Transverse colon (tissue), 4 donors: Measurements from ENCODE around the gene PAX8. TPM values are rescaled to one million over a fixed set of nuclear protein-coding genes. Genes with fewer than 3 reads are reported as not detected.

Source experiments
- DNase-seq: peaks from one replicate; pipeline ENCODE4 v3.0.0-alpha.2; 2019
- H3K27ac ChIP-seq, 4 donors: fragments of 200-600 bp; sonication (generic); 2 replicates each; pipeline ENCODE4 v1.5.1; 2016 to 2018; ENCODE audit warnings: inconsistent platforms in 4 of 4
- H3K27me3 ChIP-seq: fragments of 200-600 bp; sonication (generic); 2 replicates; pipeline ENCODE4 v1.5.1; 2017; ENCODE audit warnings: inconsistent platforms
- H3K36me3 ChIP-seq, 4 donors: fragments of 200-600 bp; sonication (generic); 2 replicates each; pipeline ENCODE4 v1.5.1; 2017 to 2019; ENCODE audit warnings: inconsistent platforms in 4 of 4
- H3K4me1 ChIP-seq, 4 donors: fragments of 200-600 bp; sonication (generic); 2 replicates each; pipeline ENCODE4 v1.5.1; 2017 to 2020; ENCODE audit warnings: inconsistent platforms in 4 of 4
- H3K4me3 ChIP-seq, 4 donors: fragments of 200-600 bp; sonication (generic); 1 replicate in 1 of 4; 2 replicates in 3 of 4; pipeline versions ENCODE4 v1.5.1 to v1.6.1; 2017 to 2019; ENCODE audit warnings: inconsistent platforms in 4 of 4
- H3K9me3 ChIP-seq, 2 donors: fragments of 200-600 bp; sonication (generic); 2 replicates each; pipeline ENCODE4 v1.5.1; 2017 to 2019; ENCODE audit warnings: inconsistent platforms in 2 of 2
- EP300 ChIP-seq: sonication (generic); formaldehyde crosslinking; IDR thresholded peaks from one replicate; pipeline ENCODE4 v1.6.1; 2017; ENCODE audit warnings: antibody characterized with exemption, low read depth
- POLR2A ChIP-seq: fragments of 450-650 bp; IDR thresholded peaks from one replicate; pipeline ENCODE4 v1.6.1; 2016; ENCODE audit warnings: antibody characterized with exemption, mild to moderate bottlenecking, moderate library complexity
- POLR2AphosphoS5 ChIP-seq, 3 donors: sonication (generic); formaldehyde crosslinking; IDR thresholded peaks; one replicate each; pipeline ENCODE4 v1.6.1; 2016; ENCODE audit warnings: antibody characterized with exemption in 3 of 3
- WGBS, 2 donors: methylation state at CpG; one replicate each; pipeline ENCODE4 v1.1.5; 2018; ENCODE audit warnings: low coverage in 1 of 2; 5-methylcytosine and 5-hydroxymethylcytosine counted together
- in situ Hi-C, 4 donors: fragments of 200-750 bp; cut with MboI; loops; one replicate each; pipeline versions ENCODE4 v1.15.0 to v1.15.1; 2017; ENCODE audit warnings: low sequenced_read_pairs in 3 of 4, low pct_ligation_motif_present in 1 of 4, low pct_unique_long_range_greater_than_20kb in 1 of 4
- intact Hi-C: fragments of 100-400 bp; cut with DNase I; formaldehyde crosslinking; loops from one replicate; pipeline ENCODE4 v1.15.1; 2023; ENCODE audit warnings: low total_unique reads
- total RNA-seq, 4 donors: library from RNA; depleted of rRNA; stranded (reverse); fragments of >200 nt; gene quantifications; one replicate each; pipeline ENCODE4 v1.1.0, GENCODE V29; 2016
- TF ChIP-seq, protein P1 (sequence below), 5 experiments: fragments of 200-600 bp in 3 of 5; fragments of 450-650 bp in 2 of 5; sonication (generic) in 3 of 5; IDR thresholded peaks; 1 replicate in 2 of 5; 2 replicates in 3 of 5; pipeline ENCODE4 v1.5.1; 2016 to 2017; ENCODE audit warnings: antibody characterized with exemption in 5 of 5, inconsistent platforms in 3 of 5, mild to moderate bottlenecking in 2 of 5, moderate library complexity in 1 of 5

PAX8 gene
- total RNA-seq, 4 donors from 2014 or later = 1.6 to 13.7 (median 8.3) TPM

DNA sequence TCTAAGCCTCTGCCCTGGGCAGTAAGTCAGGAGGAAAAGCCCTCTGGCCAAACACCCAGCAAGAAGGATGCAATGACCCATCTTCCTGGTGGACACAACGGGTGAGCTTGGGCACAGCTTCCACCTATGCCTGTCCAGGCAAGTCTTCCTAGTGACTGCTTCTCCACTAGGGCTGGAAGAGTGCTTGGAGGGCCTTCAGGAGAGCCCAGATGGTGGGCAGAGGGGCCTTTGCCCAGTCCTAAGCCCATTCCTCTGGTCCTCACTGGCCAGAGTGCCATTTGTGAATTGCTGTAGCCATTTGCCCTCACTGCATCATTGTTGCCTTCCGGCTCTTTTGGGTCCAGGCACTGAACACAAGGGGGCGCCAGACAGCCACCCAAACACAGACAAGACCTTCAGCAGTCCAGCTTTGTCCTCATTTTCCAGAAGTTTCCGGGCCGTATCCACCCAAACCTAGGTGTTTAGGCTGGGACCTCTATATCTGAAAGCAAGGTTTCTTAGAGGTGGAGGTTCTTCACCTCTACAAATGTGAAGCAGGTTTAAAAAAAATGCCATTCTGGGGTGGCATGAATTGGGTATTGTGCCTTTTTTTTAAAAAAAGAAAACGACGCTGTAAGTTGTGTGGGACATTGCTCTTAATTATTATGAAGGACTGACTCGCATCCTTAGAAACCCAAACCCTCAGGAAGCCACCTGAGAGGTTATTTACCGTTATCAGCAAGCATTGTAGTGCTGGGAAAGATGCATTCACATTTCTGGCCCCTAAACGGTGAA lies 29.5 kb downstream of the PAX8 start:
- 39 to 60% methylated on average over 3 to 10 of the region's 10 CpGs for WGBS, 2 donors
- TF ChIP-seq, protein P1, sequence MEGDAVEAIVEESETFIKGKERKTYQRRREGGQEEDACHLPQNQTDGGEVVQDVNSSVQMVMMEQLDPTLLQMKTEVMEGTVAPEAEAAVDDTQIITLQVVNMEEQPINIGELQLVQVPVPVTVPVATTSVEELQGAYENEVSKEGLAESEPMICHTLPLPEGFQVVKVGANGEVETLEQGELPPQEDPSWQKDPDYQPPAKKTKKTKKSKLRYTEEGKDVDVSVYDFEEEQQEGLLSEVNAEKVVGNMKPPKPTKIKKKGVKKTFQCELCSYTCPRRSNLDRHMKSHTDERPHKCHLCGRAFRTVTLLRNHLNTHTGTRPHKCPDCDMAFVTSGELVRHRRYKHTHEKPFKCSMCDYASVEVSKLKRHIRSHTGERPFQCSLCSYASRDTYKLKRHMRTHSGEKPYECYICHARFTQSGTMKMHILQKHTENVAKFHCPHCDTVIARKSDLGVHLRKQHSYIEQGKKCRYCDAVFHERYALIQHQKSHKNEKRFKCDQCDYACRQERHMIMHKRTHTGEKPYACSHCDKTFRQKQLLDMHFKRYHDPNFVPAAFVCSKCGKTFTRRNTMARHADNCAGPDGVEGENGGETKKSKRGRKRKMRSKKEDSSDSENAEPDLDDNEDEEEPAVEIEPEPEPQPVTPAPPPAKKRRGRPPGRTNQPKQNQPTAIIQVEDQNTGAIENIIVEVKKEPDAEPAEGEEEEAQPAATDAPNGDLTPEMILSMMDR (IDR thresholded peaks at IDR 0.05) = peak; percentile 90 to 95 (median 91)
- no peak for TF ChIP-seq POLR2A
- Histone ChIP-seq H3K9me3 (no peaks in the 10 kb centered on the region), H3K27me3 (no peaks in the 10 kb centered on the region), H3K36me3 (no peaks in the 10 kb centered on the region), H3K4me1 (peaks cover 0 to 4% (median 2%) of the 10 kb centered on the region in 4 donors), H3K27ac (no peak overlapping the region), H3K4me3 (no peak overlapping the region)
- intact Hi-C loops = loop anchor here (5.0 kb wide), 1 partner anchor 123 kb away; no protein-coding TSS in a partner anchor
- in situ Hi-C loops = loop anchor here in 2 of 4 donors (5.0 kb wide), 1 partner anchor 123 kb away; no protein-coding TSS in a partner anchor
- peak; percentile 83 for DNase-seq

DNA sequence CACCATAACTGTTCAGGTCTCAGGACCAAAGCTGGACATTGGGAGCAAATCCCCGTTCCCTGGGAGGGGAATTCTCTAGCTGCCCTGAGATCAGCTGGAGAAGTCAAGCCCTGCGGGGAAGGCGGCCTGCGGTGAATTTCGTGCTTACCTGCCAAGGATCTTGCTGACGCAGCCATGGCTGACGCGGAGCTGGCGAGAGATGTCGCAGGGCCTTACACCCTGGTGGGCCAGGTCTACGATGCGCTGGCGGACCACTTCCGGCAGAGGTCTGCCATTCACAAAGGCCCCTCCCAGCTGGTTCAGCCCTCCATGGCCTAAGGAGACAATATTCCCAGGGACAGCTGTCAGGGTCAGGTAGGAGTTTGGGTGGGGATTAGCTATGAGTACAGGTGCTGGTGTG lies 32.1 kb downstream of the PAX8 start:
- in situ Hi-C loops (loop anchor here in 2 of 4 donors (5.0 kb wide), 1 partner anchor 126 kb away; no protein-coding TSS in a partner anchor), intact Hi-C loops (loop anchor here (5.0 kb wide), 1 partner anchor 126 kb away; no protein-coding TSS in a partner anchor)
- DNase-seq = no peak
- TF ChIP-seq, protein P1 (IDR thresholded peaks at IDR 0.05) = no peak
- TF ChIP-seq POLR2A (no peak), EP300 (no peak), POLR2AphosphoS5 (IDR thresholded peaks at IDR 0.05) (no peak)
- WGBS, 2 donors = 88% methylated on average over 13 of the region's 14 CpGs; no CpG with 5 or more reads in 1 of the 2 donors
- no peaks in the 10 kb centered on the region for H3K9me3 ChIP-seq
- no peaks in the 10 kb centered on the region for H3K27me3 ChIP-seq
- peaks cover 0 to 4% (median 2%) of the 10 kb centered on the region in 4 donors for H3K4me1 ChIP-seq
- H3K27ac ChIP-seq = no peak overlapping the region
- H3K36me3 ChIP-seq = no peaks in the 10 kb centered on the region
- H3K4me3 ChIP-seq = no peak overlapping the region

DNA sequence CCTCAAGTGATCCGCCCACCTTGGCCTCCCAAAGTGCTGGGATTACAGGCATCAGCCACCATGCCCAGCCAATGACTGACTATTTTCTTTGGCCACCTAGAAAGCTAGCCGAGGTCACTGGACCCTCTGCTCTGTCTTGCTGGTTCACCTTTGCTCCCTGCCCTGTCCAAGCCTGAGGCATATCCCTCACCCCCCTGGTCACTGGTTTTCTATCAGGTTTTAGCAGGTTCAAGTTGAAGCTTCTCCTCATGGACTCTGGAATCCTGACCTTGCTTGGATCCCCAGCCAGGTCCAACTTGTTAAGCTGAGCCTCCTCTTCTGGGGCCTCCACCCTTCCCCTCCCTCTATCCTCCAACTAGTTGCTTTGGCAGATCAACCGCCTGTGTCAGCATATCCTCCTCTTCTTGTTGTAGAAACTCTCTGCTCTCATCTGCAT lies 33.4 kb downstream of the PAX8 start:
- in situ Hi-C loops (loop anchor here in 2 of 4 donors (5.0 kb wide), 1 partner anchor 127 kb away; no protein-coding TSS in a partner anchor), intact Hi-C loops (loop anchor here (5.0 kb wide), 1 partner anchor 127 kb away; no protein-coding TSS in a partner anchor)
- 89 to 91% methylated on average over 1 to 3 of the region's 3 CpGs for WGBS, 2 donors
- H3K9me3 ChIP-seq = no peaks in the 10 kb centered on the region
- H3K36me3 ChIP-seq = no peaks in the 10 kb centered on the region
- H3K4me3 ChIP-seq = no peak overlapping the region
- no peaks in the 10 kb centered on the region for H3K27me3 ChIP-seq
- no peak overlapping the region for H3K27ac ChIP-seq
- TF ChIP-seq POLR2AphosphoS5 (IDR thresholded peaks at IDR 0.05) (no peak), EP300 (no peak)
- TF ChIP-seq, protein P1 (IDR thresholded peaks at IDR 0.05) = no peak
- DNase-seq = no peak
- H3K4me1 ChIP-seq = peaks cover 0 to 17% (median 9%) of the 10 kb centered on the region in 4 donors

DNA sequence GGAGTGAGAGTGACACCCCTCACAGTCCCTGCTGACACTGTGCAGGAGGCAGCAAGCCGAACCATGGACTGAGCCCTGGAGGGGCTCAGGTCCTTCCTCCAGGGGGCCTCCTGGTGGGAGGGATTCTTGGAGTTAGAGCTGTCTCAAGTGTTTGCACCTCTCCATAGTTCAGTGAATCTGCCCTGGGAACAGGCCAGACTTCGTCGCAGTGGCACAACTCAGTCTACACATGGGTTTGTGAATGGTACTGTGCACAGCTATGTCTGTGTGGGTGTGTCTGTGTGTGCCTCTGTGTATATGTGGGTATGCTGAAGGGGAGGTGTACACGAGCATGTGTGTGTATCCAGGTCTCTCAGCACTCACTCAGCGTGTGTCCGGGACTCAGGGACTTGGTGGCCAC lies 36.4 kb downstream of the PAX8 start:
- no peak for DNase-seq
- in situ Hi-C loops = no loop called here
- intact Hi-C loops = no loop called here
- TF ChIP-seq, protein P1 (IDR thresholded peaks at IDR 0.05) = no peak
- no peak for TF ChIP-seq POLR2A
- TF ChIP-seq POLR2AphosphoS5 (IDR thresholded peaks at IDR 0.05) = no peak
- TF ChIP-seq EP300 = no peak
- Histone ChIP-seq H3K27ac (no peak overlapping the region), H3K9me3 (no peaks in the 10 kb centered on the region), H3K27me3 (no peaks in the 10 kb centered on the region), H3K4me3 (no peak overlapping the region), H3K4me1 (peaks cover 3 to 24% (median 16%) of the 10 kb centered on the region in 4 donors), H3K36me3 (no peaks in the 10 kb centered on the region)
- WGBS, 2 donors = 95% methylated on average over 6 of the region's 6 CpGs; no CpG with 5 or more reads in 1 of the 2 donors
